GM12878 (cell line): ENCODE results near the gene EHD2. TPM values are rescaled to one million over a fixed set of nuclear protein-coding genes. Genes with fewer than 3 reads are reported as not detected.

Experiments
- ATAC-seq: fragments of 200-7000 bp; cut with Tn5 transposase; 3 replicates; pipeline ENCODE4 v1.9.1; 2020; ENCODE audit warnings: mild to moderate bottlenecking, moderate library complexity
- BruUV-seq: library from RNA; stranded (reverse); fragments of 400-500 nt; replicated peaks from 2 replicates; lab custom pipeline; 2021; lab: Mats Ljungman, UMichigan
- CTCF ChIA-PET: fragments of 300-600 bp; sonication (Branson Sonifier 250); formaldehyde crosslinking; extraction: SDS; loops from one replicate; lab custom pipeline; 2021; ENCODE audit warnings: inconsistent platforms; lab: Yijun Ruan, JAX
- POLR2A ChIA-PET: fragments of 350-600 bp; formaldehyde crosslinking; extraction: SDS; loops from one replicate; lab custom pipeline; 2021; ENCODE audit warnings: inconsistent platforms; lab: Charles Lee
- RAD21 ChIA-PET: fragments of 300-600 bp; sonication (Branson Sonifier 250); formaldehyde crosslinking; loops from one replicate; lab custom pipeline; 2023; ENCODE audit warnings: antibody characterized with exemption; ENCODE audit not compliant: unreplicated experiment; lab: Charles Lee
- SMC1A ChIA-PET: fragments of 300-600 bp; sonication (Branson Sonifier 250); formaldehyde crosslinking; loops from one replicate; lab custom pipeline; 2023; ENCODE audit not compliant: unreplicated experiment, uncharacterized antibody; lab: Charles Lee
- DNase-seq: peaks from one replicate; pipeline ENCODE4 v3.0.0-alpha.2; 2011; ENCODE audit warnings: low read depth, low spot score
- FAIRE-seq: peaks from 3 replicates; lab custom pipeline; 2011; peaks lifted over from hg19 to GRCh38; lab: Jason Lieb, UNC
- H2AFZ ChIP-seq: 2 replicates; pipeline ENCODE4 v1.6.0; 2011; ENCODE audit warnings: low read depth, low read length, control low read depth; ENCODE audit not compliant: control insufficient read depth
- H3K27ac ChIP-seq: 2 replicates; pipeline ENCODE4 v1.5.1; 2011; ENCODE audit warnings: control low read depth; ENCODE audit not compliant: control insufficient read depth, insufficient read depth
- H3K27me3 ChIP-seq, 2 experiments: replicated peaks in 1 of 2; 2 replicates each; pipeline versions ENCODE4 v1.6.0 to v1.6.1; 2011; ENCODE audit warnings: low read length in 1 of 2; ENCODE audit not compliant: control insufficient read depth in 2 of 2, insufficient read depth in 2 of 2
- H3K36me3 ChIP-seq, 2 experiments: 2 replicates each; pipeline ENCODE4 v1.5.1; 2011; ENCODE audit warnings: low read length in 1 of 2; ENCODE audit not compliant: control insufficient read depth in 2 of 2, insufficient read depth in 2 of 2
- H3K4me1 ChIP-seq: 2 replicates; pipeline ENCODE4 v1.6.1; 2011; ENCODE audit warnings: mild to moderate bottlenecking, low read length, moderate library complexity, mixed read lengths; ENCODE audit not compliant: control insufficient read depth, insufficient read depth
- H3K4me2 ChIP-seq: 2 replicates; pipeline ENCODE4 v1.6.0; 2011; ENCODE audit warnings: control low read depth; ENCODE audit not compliant: control insufficient read depth, insufficient read depth
- H3K4me3 ChIP-seq: fragments of 200-600 bp; sonication (generic); 2 replicates; pipeline ENCODE4 v1.5.1; 2016
- H3K79me2 ChIP-seq: 2 replicates; pipeline ENCODE4 v1.6.0; 2011; ENCODE audit warnings: low read length; ENCODE audit not compliant: control insufficient read depth, insufficient read depth
- H3K9ac ChIP-seq: 2 replicates; pipeline ENCODE4 v1.8.0; 2011; ENCODE audit warnings: low read length, control low read depth, mixed read lengths; ENCODE audit not compliant: control insufficient read depth, insufficient read depth
- H3K9me3 ChIP-seq: replicated peaks from 3 replicates; pipeline ENCODE4 v1.5.1; 2011; ENCODE audit warnings: mild to moderate bottlenecking, low read length; ENCODE audit not compliant: control insufficient read depth, insufficient read depth
- H4K20me1 ChIP-seq: 2 replicates; pipeline ENCODE4 v1.6.0; 2011; ENCODE audit not compliant: control insufficient read depth, insufficient read depth
- BRCA1 ChIP-seq: IDR thresholded peaks from 2 replicates; pipeline ENCODE4 v1.6.1; 2011; ENCODE audit warnings: low read depth, low read length, improper control_type of control experiment
- CHD2 ChIP-seq: IDR thresholded peaks from 2 replicates; pipeline ENCODE4 v1.6.1; 2011; ENCODE audit warnings: low read depth, low read length, improper control_type of control experiment, borderline replicate concordance
- CREB1 ChIP-seq: IDR thresholded peaks from 2 replicates; pipeline ENCODE4 v1.6.1; 2012; ENCODE audit warnings: low read depth, mild to moderate bottlenecking, inconsistent platforms
- JUND ChIP-seq: IDR thresholded peaks from 2 replicates; pipeline ENCODE4 v1.6.1; 2012; ENCODE audit warnings: low read depth, mild to moderate bottlenecking, low read length, improper control_type of control experiment, moderate library complexity
- NR2C1 ChIP-seq: fragments of 450-650 bp; IDR thresholded peaks from 2 replicates; pipeline ENCODE4 v1.6.1; 2017; ENCODE audit warnings: antibody characterized with exemption, mild to moderate bottlenecking, moderate library complexity
- PML ChIP-seq: IDR thresholded peaks from 2 replicates; pipeline ENCODE4 v1.6.1; 2012; ENCODE audit warnings: low read length, inconsistent platforms
- POLR2A ChIP-seq: IDR thresholded peaks from 2 replicates; pipeline ENCODE4 v1.6.1; 2011; ENCODE audit warnings: low read depth, mild to moderate bottlenecking, low read length
- SMAD5 ChIP-seq: IDR thresholded peaks from 2 replicates; pipeline ENCODE4 v1.6.1; 2016; ENCODE audit warnings: antibody characterized with exemption, low read depth
- STAT1 ChIP-seq: fragments of 450-650 bp; conservative IDR thresholded peaks from 2 replicates; pipeline ENCODE4 v1.6.1; 2014; ENCODE audit warnings: antibody characterized with exemption, mild to moderate bottlenecking
- WGBS: methylation state at CpG from one replicate; pipeline ENCODE4 v1.1.6; 2016; ENCODE audit warnings: low lambda C conversion rate; ENCODE audit not compliant: insufficient replicate concordance, insufficient coverage; ENCODE audit errors: missing lambda C conversion rate; 5-methylcytosine and 5-hydroxymethylcytosine counted together
- in situ Hi-C: fragments of 300-500 bp; cut with MboI; formaldehyde crosslinking; loops from 9 replicates; pipeline ENCODE4 v1.14.3; 2018; ENCODE audit warnings: mixed read lengths
- intact Hi-C: fragments of 100-400 bp; cut with micrococcal nuclease; formaldehyde crosslinking; loops from one replicate; pipeline ENCODE4 v1.14.2; 2022; ENCODE audit not compliant: unreplicated experiment
- polyA plus RNA-seq, 11 experiments: library from polyadenylated mRNA; depleted of rRNA in 4 of 11; unstranded in 6 of 11; stranded (reverse) in 5 of 11; fragments of >200 nt; fragmentation: Nextera tagmentation in 4 of 11; fragmentation: Illumina TruSeq in 1 of 11; extraction: Ambion mirVana in 4 of 11; extraction: Trizol in 1 of 11; gene quantifications; 1 replicate in 1 of 11; 2 replicates in 10 of 11; pipeline versions ENCODE4 v1.2.1 to v1.2.3, GENCODE V29; 2011 to 2016; ENCODE audit warnings: inconsistent platforms in 2 of 11, missing spikeins in 2 of 11, low read depth in 1 of 11
- total RNA-seq, 4 experiments: library from RNA; depleted of rRNA in 3 of 4; stranded (reverse); fragments of >200 nt in 3 of 4; fragmentation: Illumina TruSeq in 1 of 4; extraction: Trizol in 1 of 4; gene quantifications; 2 replicates each; pipeline versions ENCODE4 v1.2.1 to v1.2.3, GENCODE V29; 2013 to 2021
- TF ChIP-seq, protein P1 (sequence below): IDR thresholded peaks from 2 replicates; pipeline ENCODE4 v1.6.1; 2012; ENCODE audit warnings: low read depth, low read length, improper control_type of control experiment
- TF ChIP-seq, protein P2 (sequence below): fragments of 450-650 bp; formaldehyde crosslinking; IDR thresholded peaks from 2 replicates; pipeline ENCODE4 v1.4.0; 2020; ENCODE audit warnings: mild to moderate bottlenecking, moderate library complexity
- TF ChIP-seq, protein P3 (sequence below): fragments of 450-650 bp; IDR thresholded peaks from 2 replicates; pipeline ENCODE4 v1.6.1; 2017; ENCODE audit warnings: antibody characterized with exemption, mild to moderate bottlenecking, moderate library complexity

EHD2 gene
- total and polyA plus RNA-seq, 10 of the 15 experiments (the other 5 are each of a cell fraction or from before 2014, with no cell fraction given) = 0.12 to 0.24 (median 0.23) TPM; not detected in 7

DNA sequence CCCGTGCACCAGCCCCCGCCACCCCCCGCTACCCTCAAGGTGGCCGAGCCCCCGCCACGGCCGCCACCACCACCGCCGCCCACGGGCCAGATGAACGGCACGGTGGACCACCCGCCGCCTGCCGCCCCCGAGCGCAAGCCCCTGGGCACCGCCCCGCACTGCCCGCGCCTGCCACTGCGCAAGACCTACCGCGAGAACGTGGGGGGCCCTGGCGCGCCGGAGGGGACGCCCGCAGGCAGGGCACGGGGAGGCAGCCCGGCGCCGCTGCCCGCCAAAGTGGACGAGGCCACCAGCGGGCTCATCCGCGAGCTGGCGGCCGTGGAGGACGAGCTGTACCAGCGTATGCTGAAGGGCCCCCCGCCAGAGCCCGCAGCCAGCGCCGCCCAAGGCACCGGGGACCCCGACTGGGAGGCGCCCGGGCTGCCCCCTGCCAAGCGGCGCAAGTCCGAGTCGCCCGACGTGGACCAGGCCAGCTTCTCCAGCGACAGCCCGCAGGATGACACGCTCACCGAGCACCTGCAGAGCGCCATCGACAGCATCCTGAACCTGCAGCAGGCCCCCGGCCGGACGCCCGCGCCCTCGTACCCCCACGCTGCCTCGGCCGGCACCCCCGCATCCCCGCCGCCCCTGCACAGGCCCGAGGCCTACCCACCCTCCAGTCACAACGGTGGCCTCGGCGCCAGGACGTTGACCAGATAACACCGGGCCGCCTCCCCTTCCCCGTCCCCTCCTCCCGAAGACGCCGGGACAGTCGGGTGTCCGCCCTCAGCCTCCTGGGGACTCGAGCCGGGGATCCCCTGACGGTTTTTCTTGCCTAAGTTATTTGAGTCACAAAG lies 11.3 kb upstream of the EHD2 start:
- WGBS = 97% methylated on average over 40 of the region's 91 CpGs
- CTCF ChIA-PET = interaction anchor here (8.3 kb wide), 1 partner anchor 266 kb away, joined by 163 read pairs; no protein-coding TSS in a partner anchor

More for the DNA sequence above, 11.3 kb upstream of the EHD2 start:
- Histone ChIP-seq H3K36me3 (peaks cover 0 to 2% of the 10 kb centered on the region in 2 experiments; a peak in 3 of 4 replicates), H3K4me1 (no peaks in the 10 kb centered on the region), H3K27me3 (no peaks in the 10 kb centered on the region), H3K4me3 (no peak overlapping the region), H4K20me1 (no peaks in the 10 kb centered on the region), H3K79me2 (no peaks in the 10 kb centered on the region), H3K27ac (no peak overlapping the region), H2AFZ (no peak overlapping the region), H3K4me2 (no peak overlapping the region), H3K9me3 (no peaks in the 10 kb centered on the region), H3K9ac (no peak overlapping the region)
- ChIA-PET POLR2A (no interaction called here), RAD21 (no interaction called here), SMC1A (no interaction called here)
- ATAC-seq = no peak
- FAIRE-seq = no peak
- no peak for DNase-seq
- in situ Hi-C loops = no loop called here
- no TSS peak for BruUV-seq
- intact Hi-C loops = loop anchor here (10.0 kb wide), 1 partner anchor 417 kb away; no protein-coding TSS in a partner anchor
- TF ChIP-seq NR2C1 (no peak), CHD2 (no peak), STAT1 (no peak), PML (no peak), BRCA1 (no peak), CREB1 (no peak), POLR2A (no peak), JUND (no peak), SMAD5 (no peak)
- TF ChIP-seq, protein P1, sequence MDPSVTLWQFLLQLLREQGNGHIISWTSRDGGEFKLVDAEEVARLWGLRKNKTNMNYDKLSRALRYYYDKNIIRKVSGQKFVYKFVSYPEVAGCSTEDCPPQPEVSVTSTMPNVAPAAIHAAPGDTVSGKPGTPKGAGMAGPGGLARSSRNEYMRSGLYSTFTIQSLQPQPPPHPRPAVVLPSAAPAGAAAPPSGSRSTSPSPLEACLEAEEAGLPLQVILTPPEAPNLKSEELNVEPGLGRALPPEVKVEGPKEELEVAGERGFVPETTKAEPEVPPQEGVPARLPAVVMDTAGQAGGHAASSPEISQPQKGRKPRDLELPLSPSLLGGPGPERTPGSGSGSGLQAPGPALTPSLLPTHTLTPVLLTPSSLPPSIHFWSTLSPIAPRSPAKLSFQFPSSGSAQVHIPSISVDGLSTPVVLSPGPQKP = no peak
- TF ChIP-seq, protein P2, sequence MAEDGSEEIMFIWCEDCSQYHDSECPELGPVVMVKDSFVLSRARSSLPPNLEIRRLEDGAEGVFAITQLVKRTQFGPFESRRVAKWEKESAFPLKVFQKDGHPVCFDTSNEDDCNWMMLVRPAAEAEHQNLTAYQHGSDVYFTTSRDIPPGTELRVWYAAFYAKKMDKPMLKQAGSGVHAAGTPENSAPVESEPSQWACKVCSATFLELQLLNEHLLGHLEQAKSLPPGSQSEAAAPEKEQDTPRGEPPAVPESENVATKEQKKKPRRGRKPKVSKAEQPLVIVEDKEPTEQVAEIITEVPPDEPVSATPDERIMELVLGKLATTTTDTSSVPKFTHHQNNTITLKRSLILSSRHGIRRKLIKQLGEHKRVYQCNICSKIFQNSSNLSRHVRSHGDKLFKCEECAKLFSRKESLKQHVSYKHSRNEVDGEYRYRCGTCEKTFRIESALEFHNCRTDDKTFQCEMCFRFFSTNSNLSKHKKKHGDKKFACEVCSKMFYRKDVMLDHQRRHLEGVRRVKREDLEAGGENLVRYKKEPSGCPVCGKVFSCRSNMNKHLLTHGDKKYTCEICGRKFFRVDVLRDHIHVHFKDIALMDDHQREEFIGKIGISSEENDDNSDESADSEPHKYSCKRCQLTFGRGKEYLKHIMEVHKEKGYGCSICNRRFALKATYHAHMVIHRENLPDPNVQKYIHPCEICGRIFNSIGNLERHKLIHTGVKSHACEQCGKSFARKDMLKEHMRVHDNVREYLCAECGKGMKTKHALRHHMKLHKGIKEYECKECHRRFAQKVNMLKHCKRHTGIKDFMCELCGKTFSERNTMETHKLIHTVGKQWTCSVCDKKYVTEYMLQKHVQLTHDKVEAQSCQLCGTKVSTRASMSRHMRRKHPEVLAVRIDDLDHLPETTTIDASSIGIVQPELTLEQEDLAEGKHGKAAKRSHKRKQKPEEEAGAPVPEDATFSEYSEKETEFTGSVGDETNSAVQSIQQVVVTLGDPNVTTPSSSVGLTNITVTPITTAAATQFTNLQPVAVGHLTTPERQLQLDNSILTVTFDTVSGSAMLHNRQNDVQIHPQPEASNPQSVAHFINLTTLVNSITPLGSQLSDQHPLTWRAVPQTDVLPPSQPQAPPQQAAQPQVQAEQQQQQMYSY (CRISPR knock-in tag) = no peak
- TF ChIP-seq, protein P3, sequence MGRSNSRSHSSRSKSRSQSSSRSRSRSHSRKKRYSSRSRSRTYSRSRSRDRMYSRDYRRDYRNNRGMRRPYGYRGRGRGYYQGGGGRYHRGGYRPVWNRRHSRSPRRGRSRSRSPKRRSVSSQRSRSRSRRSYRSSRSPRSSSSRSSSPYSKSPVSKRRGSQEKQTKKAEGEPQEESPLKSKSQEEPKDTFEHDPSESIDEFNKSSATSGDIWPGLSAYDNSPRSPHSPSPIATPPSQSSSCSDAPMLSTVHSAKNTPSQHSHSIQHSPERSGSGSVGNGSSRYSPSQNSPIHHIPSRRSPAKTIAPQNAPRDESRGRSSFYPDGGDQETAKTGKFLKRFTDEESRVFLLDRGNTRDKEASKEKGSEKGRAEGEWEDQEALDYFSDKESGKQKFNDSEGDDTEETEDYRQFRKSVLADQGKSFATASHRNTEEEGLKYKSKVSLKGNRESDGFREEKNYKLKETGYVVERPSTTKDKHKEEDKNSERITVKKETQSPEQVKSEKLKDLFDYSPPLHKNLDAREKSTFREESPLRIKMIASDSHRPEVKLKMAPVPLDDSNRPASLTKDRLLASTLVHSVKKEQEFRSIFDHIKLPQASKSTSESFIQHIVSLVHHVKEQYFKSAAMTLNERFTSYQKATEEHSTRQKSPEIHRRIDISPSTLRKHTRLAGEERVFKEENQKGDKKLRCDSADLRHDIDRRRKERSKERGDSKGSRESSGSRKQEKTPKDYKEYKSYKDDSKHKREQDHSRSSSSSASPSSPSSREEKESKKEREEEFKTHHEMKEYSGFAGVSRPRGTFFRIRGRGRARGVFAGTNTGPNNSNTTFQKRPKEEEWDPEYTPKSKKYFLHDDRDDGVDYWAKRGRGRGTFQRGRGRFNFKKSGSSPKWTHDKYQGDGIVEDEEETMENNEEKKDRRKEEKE = no peak
